ENCODE results near the gene ACOT8.
"Not testable (repeated sequence)": the region's sequence is repeated elsewhere in the genome, so short reads cannot be mapped to it uniquely, and the experiment has no call there.

ACOT8 gene

GRCh38 chr20:45857114-45857881 is at the start of gene ACOT8, which contains the start of gene ZSWIM3:
Gene ACOT8, minus strand, starts transcription at chr20:45857392. Its CDS starts 77 bp downstream, at chr20:45857315.
Gene ZSWIM3, plus strand, starts transcription at chr20:45857614. Its CDS starts 212 bp downstream, at chr20:45857826.
- DNase-seq (ENCODE audit: low spot score), result peak; percentile 99

- DNase-seq (ENCODE audit: low spot score), result no peak
These were observed 48.4 kb upstream of the ACOT8 start for GRCh38 chr20:45905505-45906079.

GRCh38 chr20:45904583-45905504 is 47.7 kb upstream of the ACOT8 start:
- no peak for DNase-seq (ENCODE audit: low spot score)

GRCh38 chr20:45902199-45902701 is 45.1 kb upstream of the ACOT8 start:
- no peak for DNase-seq (ENCODE audit: low spot score)

GRCh38 chr20:45901332-45901731 is 44.1 kb upstream of the ACOT8 start:
- DNase-seq (ENCODE audit: low spot score), result not testable (repeated sequence)

GRCh38 chr20:45899046-45899835 is 42.0 kb upstream of the ACOT8 start:
- no peak for DNase-seq (ENCODE audit: low spot score)

- no peak for DNase-seq (ENCODE audit: low spot score)
These were observed 41.1 kb upstream of the ACOT8 start for GRCh38 chr20:45898285-45898684.

- no peak for DNase-seq (ENCODE audit: low spot score)
These were observed 40.5 kb upstream of the ACOT8 start for GRCh38 chr20:45897692-45898091.

GRCh38 chr20:45897289-45897688 is 40.1 kb upstream of the ACOT8 start:
- DNase-seq (ENCODE audit: low spot score), result no peak

GRCh38 chr20:45896641-45897161 is 39.5 kb upstream of the ACOT8 start:
- no peak for DNase-seq (ENCODE audit: low spot score)

- DNase-seq (ENCODE audit: low spot score), result no peak
These were observed 37.6 kb upstream of the ACOT8 start for GRCh38 chr20:45894797-45895196.

- no peak for DNase-seq (ENCODE audit: low spot score)
These were observed 36.6 kb upstream of the ACOT8 start for GRCh38 chr20:45893831-45894230.

GRCh38 chr20:45892828-45893500 is 35.8 kb upstream of the ACOT8 start:
- DNase-seq (ENCODE audit: low spot score), result no peak

GRCh38 chr20:45892049-45892825 is 35.0 kb upstream of the ACOT8 start:
- no peak for DNase-seq (ENCODE audit: low spot score)

GRCh38 chr20:45890985-45891983 is 34.1 kb upstream of the ACOT8 start, which contains the start of the genes CTSA and NEURL2:
Gene CTSA, plus strand, starts transcription at chr20:45891335. Its CDS starts 234 bp downstream, at chr20:45891569.
Gene NEURL2, minus strand, starts transcription at chr20:45891208. Its CDS starts 217 bp downstream, at chr20:45890991.
- DNase-seq (ENCODE audit: low spot score), result peak; percentile 88

GRCh38 chr20:45890077-45890984 is 33.1 kb upstream of the ACOT8 start:
- no peak for DNase-seq (ENCODE audit: low spot score)

- no peak for DNase-seq (ENCODE audit: low spot score)
These were observed 31.5 kb upstream of the ACOT8 start for GRCh38 chr20:45888681-45889080.

All from LoVo (cell line).